Keratinocyte (primary cell): ENCODE results near the gene NLGN1. TPM values are rescaled to one million over a fixed set of nuclear protein-coding genes. Genes with fewer than 3 reads are reported as not detected.

ENCODE experiments used
- DNase-seq: peaks from one replicate; pipeline ENCODE4 v3.0.0-alpha.2; 2011; ENCODE audit warnings: low read depth, missing footprints, low spot score
- FAIRE-seq: peaks from 2 replicates; lab custom pipeline; 2011; peaks lifted over from hg19 to GRCh38; lab: Jason Lieb, UNC
- H2AFZ ChIP-seq: 2 replicates; pipeline ENCODE4 v1.6.0; 2012; ENCODE audit warnings: low read length, control low read depth, inconsistent platforms; ENCODE audit not compliant: control insufficient read depth
- H3K27ac ChIP-seq: 2 replicates; pipeline ENCODE4 v1.5.1; 2011; ENCODE audit warnings: low read length; ENCODE audit not compliant: control insufficient read depth, insufficient read depth
- H3K27me3 ChIP-seq: 3 replicates; pipeline ENCODE4 v1.6.0; 2011; ENCODE audit warnings: low read length; ENCODE audit not compliant: control insufficient read depth, insufficient read depth; ENCODE audit errors: extremely low read depth
- H3K36me3 ChIP-seq, 2 experiments: 2 replicates in 1 of 2; 3 replicates in 1 of 2; pipeline ENCODE4 v1.5.1; 2011; ENCODE audit warnings: low read length in 2 of 2, mild to moderate bottlenecking in 1 of 2; ENCODE audit not compliant: control insufficient read depth in 2 of 2, insufficient read depth in 2 of 2; ENCODE audit errors: extremely low read depth in 1 of 2
- H3K4me1 ChIP-seq: 3 replicates; pipeline ENCODE4 v1.5.1; 2011; ENCODE audit warnings: low read length; ENCODE audit not compliant: control insufficient read depth, insufficient read depth; ENCODE audit errors: extremely low read depth
- H3K4me2 ChIP-seq: 3 replicates; pipeline ENCODE4 v1.6.0; 2011; ENCODE audit warnings: low read depth, low read length; ENCODE audit not compliant: control insufficient read depth, insufficient read depth; ENCODE audit errors: extremely low read depth
- H3K4me3 ChIP-seq, 3 experiments: fragments of 200-600 bp in 1 of 3; sonication (generic) in 1 of 3; 2 replicates in 2 of 3; 3 replicates in 1 of 3; pipeline ENCODE4 v1.5.1; 2011 to 2016; ENCODE audit warnings: low read length in 3 of 3, mild to moderate bottlenecking in 3 of 3, control low read depth in 2 of 3, inconsistent platforms in 1 of 3, low read depth in 1 of 3, mixed read lengths in 1 of 3, mixed run types in 1 of 3, moderate library complexity in 1 of 3; ENCODE audit not compliant: control insufficient read depth in 2 of 3, insufficient read depth in 2 of 3; ENCODE audit errors: extremely low read depth in 1 of 3
- H3K79me2 ChIP-seq: 2 replicates; pipeline ENCODE4 v1.6.0; 2012; ENCODE audit warnings: low read length; ENCODE audit not compliant: control insufficient read depth, insufficient read depth
- H3K9ac ChIP-seq: 3 replicates; pipeline ENCODE4 v1.6.0; 2011; ENCODE audit warnings: low read length; ENCODE audit not compliant: control insufficient read depth, insufficient read depth; ENCODE audit errors: extremely low read depth
- H3K9me1 ChIP-seq: 3 replicates; pipeline ENCODE4 v1.6.0; 2011; ENCODE audit warnings: low read length; ENCODE audit not compliant: control insufficient read depth, insufficient read depth; ENCODE audit errors: extremely low read depth
- H3K9me3 ChIP-seq: 2 replicates; pipeline ENCODE4 v1.5.1; 2012; ENCODE audit warnings: low read depth, low read length; ENCODE audit not compliant: control insufficient read depth
- H4K20me1 ChIP-seq: 3 replicates; pipeline ENCODE4 v1.6.0; 2011; ENCODE audit warnings: low read length; ENCODE audit not compliant: control insufficient read depth, insufficient read depth; ENCODE audit errors: extremely low read depth
- EZH2 ChIP-seq: IDR thresholded peaks from one replicate; pipeline ENCODE4 v1.6.1; 2012; ENCODE audit warnings: inconsistent platforms, mild to moderate bottlenecking, low read length, moderate library complexity
- dilution Hi-C: fragments of 300-500 bp; cut with MboI; formaldehyde crosslinking; loops from one replicate; pipeline ENCODE4 v1.7.0; 2020; ENCODE audit warnings: low sequenced_read_pairs; ENCODE audit not compliant: extremely low pct_ligation_motif_present
- polyA plus RNA-seq, 5 experiments: library from polyadenylated mRNA; depleted of rRNA in 3 of 5; stranded (reverse) in 3 of 5; stranded (forward) in 1 of 5; unstranded in 1 of 5; fragments of >200 nt; gene quantifications; 1 replicate in 1 of 5; 2 replicates in 3 of 5; 3 replicates in 1 of 5; pipeline versions ENCODE4 v1.2.1 to v1.2.3, GENCODE V29; 2011 to 2012; ENCODE audit warnings: missing spikeins in 2 of 5, low read depth in 1 of 5, low replicate concordance in 1 of 5
- TF ChIP-seq, protein P1 (sequence below), 3 experiments: IDR thresholded peaks in 1 of 3; conservative IDR thresholded peaks in 1 of 3; optimal IDR thresholded peaks in 1 of 3; 2 replicates in 2 of 3; 3 replicates in 1 of 3; pipeline versions ENCODE3 to v1.5.1; 2011; ENCODE audit warnings: low read length in 3 of 3, mild to moderate bottlenecking in 3 of 3, moderate library complexity in 2 of 3, control low read depth in 1 of 3, inconsistent platforms in 1 of 3; ENCODE audit not compliant: insufficient read depth in 2 of 3; ENCODE audit errors: extremely low read depth in 1 of 3

The NLGN1 gene
- polyA plus RNA-seq, 1 donor (not counting 4 experiments of a cell fraction or from before 2014, with no cell fraction given) = not detected

DNA sequence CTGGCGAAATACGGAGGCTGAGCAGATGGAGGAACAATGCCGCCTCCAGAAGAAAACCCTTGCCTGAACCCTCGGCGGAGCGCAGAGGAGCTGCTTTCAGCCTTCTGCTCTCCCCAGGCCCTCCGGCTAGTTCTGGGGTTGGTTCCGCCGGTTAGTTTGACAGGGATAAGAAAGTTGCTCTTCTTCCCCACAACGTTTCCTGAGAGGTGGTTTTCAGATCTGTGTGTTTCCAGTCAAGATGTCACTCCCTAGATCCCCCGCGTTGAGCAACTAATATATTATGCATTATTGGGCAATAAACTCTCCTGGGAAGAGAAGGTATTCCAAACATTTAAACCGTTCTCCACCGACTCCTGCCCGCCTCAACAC, 551 bp downstream of the NLGN1 start:
- peak overlapping the region; percentile 52 for H2AFZ ChIP-seq
- no peak for FAIRE-seq
- H3K4me3 ChIP-seq = peak overlapping the region; percentile 10 to 64 (median 51)
- no peak overlapping the region for H3K9ac ChIP-seq
- H3K4me1 ChIP-seq = peaks cover 12% of the 10 kb centered on the region
- H3K9me1 ChIP-seq = no peaks in the 10 kb centered on the region
- H3K4me2 ChIP-seq = peak overlapping the region; percentile 95
- no peaks in the 10 kb centered on the region for H3K79me2 ChIP-seq
- DNase-seq = no peak
- H3K9me3 ChIP-seq = no peaks in the 10 kb centered on the region
- no peaks in the 10 kb centered on the region for H4K20me1 ChIP-seq
- H3K27me3 ChIP-seq = peaks cover 36% of the 10 kb centered on the region
- no peaks in the 10 kb centered on the region for H3K36me3 ChIP-seq
- H3K27ac ChIP-seq = no peak overlapping the region
- TF ChIP-seq, protein P1, sequence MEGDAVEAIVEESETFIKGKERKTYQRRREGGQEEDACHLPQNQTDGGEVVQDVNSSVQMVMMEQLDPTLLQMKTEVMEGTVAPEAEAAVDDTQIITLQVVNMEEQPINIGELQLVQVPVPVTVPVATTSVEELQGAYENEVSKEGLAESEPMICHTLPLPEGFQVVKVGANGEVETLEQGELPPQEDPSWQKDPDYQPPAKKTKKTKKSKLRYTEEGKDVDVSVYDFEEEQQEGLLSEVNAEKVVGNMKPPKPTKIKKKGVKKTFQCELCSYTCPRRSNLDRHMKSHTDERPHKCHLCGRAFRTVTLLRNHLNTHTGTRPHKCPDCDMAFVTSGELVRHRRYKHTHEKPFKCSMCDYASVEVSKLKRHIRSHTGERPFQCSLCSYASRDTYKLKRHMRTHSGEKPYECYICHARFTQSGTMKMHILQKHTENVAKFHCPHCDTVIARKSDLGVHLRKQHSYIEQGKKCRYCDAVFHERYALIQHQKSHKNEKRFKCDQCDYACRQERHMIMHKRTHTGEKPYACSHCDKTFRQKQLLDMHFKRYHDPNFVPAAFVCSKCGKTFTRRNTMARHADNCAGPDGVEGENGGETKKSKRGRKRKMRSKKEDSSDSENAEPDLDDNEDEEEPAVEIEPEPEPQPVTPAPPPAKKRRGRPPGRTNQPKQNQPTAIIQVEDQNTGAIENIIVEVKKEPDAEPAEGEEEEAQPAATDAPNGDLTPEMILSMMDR (optimal IDR thresholded peaks at IDR 0.05 in 1 of 3, IDR thresholded peaks at IDR 0.05 in 1 of 3, conservative IDR thresholded peaks at IDR 0.05 in 1 of 3; ENCODE audit: extremely low read depth in 1 of 3, insufficient read depth in 2 of 3, low read length in 3 of 3) = no peak
- TF ChIP-seq EZH2 = peak; percentile 67
- dilution Hi-C loops = no loop called here

GRCh38 chr3:173399044-173399443, 1.5 kb downstream of the NLGN1 start:
- no peak overlapping the region for H3K4me2 ChIP-seq
- H3K79me2 ChIP-seq = no peaks in the 10 kb centered on the region
- DNase-seq (no peak), FAIRE-seq (no peak)
- no peaks in the 10 kb centered on the region for H3K9me3 ChIP-seq
- H3K27ac ChIP-seq = no peak overlapping the region
- H3K36me3 ChIP-seq = no peaks in the 10 kb centered on the region
- H2AFZ ChIP-seq = no peak overlapping the region
- peaks cover 36% of the 10 kb centered on the region for H3K27me3 ChIP-seq
- no peaks in the 10 kb centered on the region for H4K20me1 ChIP-seq
- H3K4me1 ChIP-seq = peaks cover 12% of the 10 kb centered on the region
- no peak overlapping the region for H3K9ac ChIP-seq
- dilution Hi-C loops = no loop called here
- TF ChIP-seq EZH2 = no peak
- TF ChIP-seq, protein P1 (optimal IDR thresholded peaks at IDR 0.05 in 1 of 3, IDR thresholded peaks at IDR 0.05 in 1 of 3, conservative IDR thresholded peaks at IDR 0.05 in 1 of 3; ENCODE audit: extremely low read depth in 1 of 3, insufficient read depth in 2 of 3, low read length in 3 of 3) = no peak
- no peak overlapping the region for H3K4me3 ChIP-seq
- H3K9me1 ChIP-seq = no peaks in the 10 kb centered on the region
